IMR-90 (cell line): Measurements from ENCODE around the gene ICAM1. TPM values are rescaled to one million over a fixed set of nuclear protein-coding genes. Genes with fewer than 3 reads are reported as not detected.

Source experiments
- ATAC-seq: fragments of 200-7000 bp; cut with Tn5 transposase; 2 replicates; pipeline ENCODE4 v1.9.1; 2020; ENCODE audit warnings: low read depth, mild to moderate bottlenecking, moderate library complexity
- BruUV-seq: library from RNA; stranded (reverse); fragments of 400-500 nt; replicated peaks from 2 replicates; lab custom pipeline; 2021; lab: Mats Ljungman, UMichigan
- CTCF ChIA-PET: fragments of 300-600 bp; formaldehyde crosslinking; extraction: SDS; loops from one replicate; lab custom pipeline; 2021; ENCODE audit warnings: antibody characterized with exemption; lab: Yijun Ruan, JAX
- POLR2A ChIA-PET: fragments of 300-600 bp; sonication (Branson Sonifier 250); formaldehyde crosslinking; loops from one replicate; lab custom pipeline; 2022; ENCODE audit warnings: antibody characterized with exemption; ENCODE audit not compliant: unreplicated experiment; lab: Charles Lee
- DNase-seq: peaks from one replicate; pipeline ENCODE4 v3.0.0; 2013
- H2AFZ ChIP-seq: replicated peaks from 2 replicates; pipeline ENCODE3; 2013; ENCODE audit warnings: low read length, mild to moderate bottlenecking; ENCODE audit not compliant: poor library complexity
- H2AK5ac ChIP-seq: 2 replicates; pipeline ENCODE4 v1.6.1; 2013; ENCODE audit warnings: low read depth, low read length, inconsistent platforms
- H2AK9ac ChIP-seq: replicated peaks from 2 replicates; pipeline ENCODE3; 2013; ENCODE audit warnings: mild to moderate bottlenecking, low read depth, low read length, moderate library complexity; ENCODE audit not compliant: poor library complexity
- H2BK120ac ChIP-seq: 2 replicates; pipeline ENCODE4 v1.6.1; 2013; ENCODE audit warnings: low read depth, low read length, inconsistent platforms
- H2BK15ac ChIP-seq: 3 replicates; pipeline ENCODE4 v1.6.1; 2013; ENCODE audit warnings: low read depth, low read length, inconsistent platforms
- H2BK20ac ChIP-seq: 2 replicates; pipeline ENCODE4 v1.6.1; 2013; ENCODE audit warnings: low read depth, mild to moderate bottlenecking, inconsistent platforms, low read length, moderate library complexity
- H2BK5ac ChIP-seq: 2 replicates; pipeline ENCODE4 v1.6.1; 2013; ENCODE audit warnings: mild to moderate bottlenecking, low read depth, low read length, inconsistent platforms; ENCODE audit not compliant: poor library complexity, severe bottlenecking
- H3K14ac ChIP-seq: replicated peaks from 2 replicates; pipeline ENCODE4 v1.6.1; 2013; ENCODE audit warnings: low read depth, low read length, inconsistent platforms
- H3K18ac ChIP-seq: 2 replicates; pipeline ENCODE4 v1.6.1; 2013; ENCODE audit warnings: low read depth, low read length, control low read depth
- H3K23ac ChIP-seq: 2 replicates; pipeline ENCODE4 v1.6.1; 2013; ENCODE audit warnings: low read depth, low read length, inconsistent platforms
- H3K27ac ChIP-seq: 2 replicates; pipeline ENCODE4 v1.5.1; 2013; ENCODE audit warnings: mild to moderate bottlenecking, control low read depth, low read length; ENCODE audit not compliant: insufficient read depth
- H3K27me3 ChIP-seq: 2 replicates; pipeline ENCODE4 v1.6.1; 2013; ENCODE audit warnings: low read length; ENCODE audit not compliant: control insufficient read depth, insufficient read depth
- H3K36me3 ChIP-seq: 2 replicates; pipeline ENCODE4 v1.6.1; 2013; ENCODE audit warnings: low read length, mixed read lengths; ENCODE audit not compliant: control insufficient read depth, insufficient read depth
- H3K4ac ChIP-seq: 2 replicates; pipeline ENCODE4 v1.6.1; 2013; ENCODE audit warnings: low read depth, low read length, inconsistent platforms
- H3K4me1 ChIP-seq: 2 replicates; pipeline ENCODE4 v1.6.1; 2013; ENCODE audit warnings: low read length, mixed read lengths; ENCODE audit not compliant: control insufficient read depth, insufficient read depth
- H3K4me2 ChIP-seq: 2 replicates; pipeline ENCODE4 v1.6.1; 2013; ENCODE audit warnings: low read depth, mild to moderate bottlenecking, control low read depth, low read length, moderate library complexity
- H3K4me3 ChIP-seq: 2 replicates; pipeline ENCODE4 v1.5.1; 2013; ENCODE audit warnings: low read depth, mild to moderate bottlenecking, control low read depth, low read length, moderate library complexity; ENCODE audit not compliant: insufficient read depth
- H3K56ac ChIP-seq: 2 replicates; pipeline ENCODE4 v1.6.1; 2013; ENCODE audit warnings: low read length, inconsistent platforms; ENCODE audit not compliant: insufficient read depth; ENCODE audit errors: extremely low read depth
- H3K79me1 ChIP-seq, 2 experiments: 2 replicates each; pipeline ENCODE4 v1.6.1; 2013; ENCODE audit warnings: low read length in 2 of 2, inconsistent platforms in 1 of 2, low read depth in 1 of 2
- H3K9ac ChIP-seq: 2 replicates; pipeline ENCODE4 v1.6.1; 2013; ENCODE audit warnings: low read depth, low read length, control low read depth
- H3K9me1 ChIP-seq: 2 replicates; pipeline ENCODE4 v1.6.1; 2013; ENCODE audit warnings: low read length, inconsistent platforms; ENCODE audit not compliant: insufficient read depth
- H3K9me3 ChIP-seq: 2 replicates; pipeline ENCODE4 v1.6.1; 2013; ENCODE audit warnings: low read length; ENCODE audit not compliant: control insufficient read depth, insufficient read depth
- H4K20me1 ChIP-seq: 2 replicates; pipeline ENCODE4 v1.6.1; 2013; ENCODE audit warnings: low read length, inconsistent platforms; ENCODE audit not compliant: insufficient read depth
- H4K5ac ChIP-seq: 2 replicates; pipeline ENCODE4 v1.6.1; 2013; ENCODE audit warnings: mild to moderate bottlenecking, low read depth, low read length, control low read depth
- H4K8ac ChIP-seq, 2 experiments: 2 replicates each; pipeline ENCODE4 v1.6.1; 2013; ENCODE audit warnings: low read depth in 2 of 2, low read length in 2 of 2, control low read depth in 1 of 2, inconsistent platforms in 1 of 2
- H4K91ac ChIP-seq: 2 replicates; pipeline ENCODE4 v1.6.1; 2013; ENCODE audit warnings: low read depth, low read length, inconsistent platforms; ENCODE audit not compliant: insufficient read depth
- CEBPB ChIP-seq: IDR thresholded peaks from 2 replicates; pipeline ENCODE4 v1.6.1; 2012; ENCODE audit warnings: low read depth, low read length, improper control_type of control experiment
- FOS ChIP-seq: fragments of 150-350 bp; IDR thresholded peaks from 2 replicates; pipeline ENCODE4 v1.6.1; 2016; ENCODE audit warnings: low read depth, low read length
- MAZ ChIP-seq: IDR thresholded peaks from 2 replicates; pipeline ENCODE4 v1.6.1; 2012; ENCODE audit warnings: low read depth, mild to moderate bottlenecking, low read length, improper control_type of control experiment, moderate library complexity, borderline replicate concordance
- RAD21 ChIP-seq: IDR thresholded peaks from 2 replicates; pipeline ENCODE4 v1.6.1; 2012; ENCODE audit warnings: low read length, improper control_type of control experiment
- WGBS, 2 experiments: methylation state at CpG; one replicate each; pipeline versions ENCODE4 v1.1.5 to v1.1.7; 2013; ENCODE audit warnings: missing lambda C conversion rate in 2 of 2; ENCODE audit not compliant: insufficient read length in 1 of 2; ENCODE audit errors: extremely low coverage in 2 of 2; 5-methylcytosine and 5-hydroxymethylcytosine counted together
- dilution Hi-C: fragments of 300-500 bp; cut with HindIII; formaldehyde crosslinking; loops from one replicate; pipeline ENCODE4 v1.14.3; 2018; ENCODE audit warnings: low sequenced_read_pairs; ENCODE audit not compliant: unreplicated experiment
- in situ Hi-C: fragments of 300-500 bp; cut with MboI; formaldehyde crosslinking; loops from 3 replicates; pipeline ENCODE4 v1.14.3; 2019; ENCODE audit warnings: low sequenced_read_pairs, inconsistent platforms, mixed read lengths
- intact Hi-C: fragments of 100-400 bp; cut with micrococcal nuclease; formaldehyde crosslinking; loops from 2 replicates; pipeline ENCODE4 v1.10.0; 2022
- polyA plus RNA-seq, 3 experiments: library from polyadenylated mRNA; depleted of rRNA; stranded (reverse); fragments of >200 nt; gene quantifications; 2 replicates each; pipeline ENCODE4 v1.2.3, GENCODE V29; 2012; ENCODE audit warnings: low replicate concordance in 1 of 3
- total RNA-seq: library from RNA; depleted of rRNA; stranded (reverse); fragments of >200 nt; gene quantifications from 2 replicates; pipeline ENCODE4 v1.2.3, GENCODE V29; 2012

Gene ICAM1
- total and polyA plus RNA-seq, 2 of the 4 experiments (the other 2 are of a cell fraction), result 10.6 to 19.1 TPM

GRCh38 chr19:10243606-10244005 is 27.3 kb upstream of the ICAM1 start:
- dilution Hi-C loops, result no loop called here

More at GRCh38 chr19:10243606-10244005, 27.3 kb upstream of the ICAM1 start:
- Histone ChIP-seq H3K9me3 (no peaks in the 10 kb centered on the region), H2AK9ac (no peak overlapping the region), H4K20me1 (no peaks in the 10 kb centered on the region), H3K18ac (no peak overlapping the region), H3K9ac (no peak overlapping the region), H3K4me3 (no peak overlapping the region), H3K4me2 (no peak overlapping the region), H3K23ac (no peak overlapping the region), H2BK5ac (no peak overlapping the region), H3K4ac (peak overlapping the region; percentile 65; the same call in 1 of the 2 replicates), H3K36me3 (no peaks in the 10 kb centered on the region), H3K56ac (no peak overlapping the region), H3K79me1 (no peaks in the 10 kb centered on the region; a peak in 1 of 4 replicates), H3K27ac (no peak overlapping the region), H2AFZ (no peak overlapping the region), H3K27me3 (no peaks in the 10 kb centered on the region), H3K4me1 (peaks cover 2% of the 10 kb centered on the region; the same call in 1 of the 2 replicates), H4K8ac (no peak overlapping the region), H4K5ac (no peak overlapping the region), H3K9me1 (peaks cover 3% of the 10 kb centered on the region; the same call in 1 of the 2 replicates), H2AK5ac (no peak overlapping the region), H2BK15ac (no peak overlapping the region), H3K14ac (no peak overlapping the region), H2BK20ac (no peak overlapping the region), H4K91ac (no peak overlapping the region), H2BK120ac (no peak overlapping the region)
- DNase-seq, result no peak
- TF ChIP-seq CEBPB (no peak), RAD21 (no peak), MAZ (no peak), FOS (no peak)
- ATAC-seq, result no peak
- ChIA-PET POLR2A (no interaction called here), CTCF (no interaction called here)
- no TSS peak for BruUV-seq
- 100% methylated on average over 1 of the region's 7 CpGs; no CpG with 5 or more reads in 1 of the 2 experiments for WGBS, 2 experiments
- intact Hi-C loops (no loop called here), in situ Hi-C loops (loop anchor here (10.0 kb wide), 1 partner anchor 299 kb away; no protein-coding TSS in a partner anchor)
